PC-9 (cell line): ENCODE data around the gene SDK1.

ENCODE experiments used
- EZH2 ChIP-seq: fragments of 200-600 bp; sonication (generic); IDR thresholded peaks from 2 replicates; pipeline ENCODE4 v1.8.0; 2017; ENCODE audit warnings: antibody characterized with exemption, low read depth
- TF ChIP-seq, protein P1 (sequence below): fragments of 200-600 bp; sonication (generic); conservative IDR thresholded peaks from 2 replicates; pipeline ENCODE4 v1.6.1; 2017; ENCODE audit warnings: mixed run types, antibody characterized with exemption, mild to moderate bottlenecking, moderate library complexity

DNA sequence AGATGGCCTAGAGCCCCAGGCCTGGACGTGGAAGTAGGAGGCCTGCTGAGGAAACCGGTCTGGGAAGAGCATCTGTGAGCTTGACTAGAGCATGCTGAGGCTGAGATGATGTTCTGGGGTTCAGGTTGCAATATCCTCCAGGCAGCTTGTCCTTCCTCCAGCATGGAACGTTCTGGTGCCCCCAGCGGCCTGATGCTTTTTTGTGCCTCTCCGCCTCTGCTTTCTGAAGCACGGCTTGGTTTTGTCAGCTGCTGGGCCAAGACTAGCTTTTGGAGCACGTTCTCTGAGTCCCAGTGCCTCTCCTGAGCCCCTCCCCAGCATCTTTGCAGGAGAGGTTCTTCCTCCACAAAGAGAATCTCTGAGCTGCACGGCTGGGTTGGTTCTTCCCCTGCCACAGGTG, 699.1 kb downstream of the SDK1 start:
- TF ChIP-seq, protein P1, sequence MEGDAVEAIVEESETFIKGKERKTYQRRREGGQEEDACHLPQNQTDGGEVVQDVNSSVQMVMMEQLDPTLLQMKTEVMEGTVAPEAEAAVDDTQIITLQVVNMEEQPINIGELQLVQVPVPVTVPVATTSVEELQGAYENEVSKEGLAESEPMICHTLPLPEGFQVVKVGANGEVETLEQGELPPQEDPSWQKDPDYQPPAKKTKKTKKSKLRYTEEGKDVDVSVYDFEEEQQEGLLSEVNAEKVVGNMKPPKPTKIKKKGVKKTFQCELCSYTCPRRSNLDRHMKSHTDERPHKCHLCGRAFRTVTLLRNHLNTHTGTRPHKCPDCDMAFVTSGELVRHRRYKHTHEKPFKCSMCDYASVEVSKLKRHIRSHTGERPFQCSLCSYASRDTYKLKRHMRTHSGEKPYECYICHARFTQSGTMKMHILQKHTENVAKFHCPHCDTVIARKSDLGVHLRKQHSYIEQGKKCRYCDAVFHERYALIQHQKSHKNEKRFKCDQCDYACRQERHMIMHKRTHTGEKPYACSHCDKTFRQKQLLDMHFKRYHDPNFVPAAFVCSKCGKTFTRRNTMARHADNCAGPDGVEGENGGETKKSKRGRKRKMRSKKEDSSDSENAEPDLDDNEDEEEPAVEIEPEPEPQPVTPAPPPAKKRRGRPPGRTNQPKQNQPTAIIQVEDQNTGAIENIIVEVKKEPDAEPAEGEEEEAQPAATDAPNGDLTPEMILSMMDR = no peak
- TF ChIP-seq EZH2 = no peak
